Mesendoderm (in vitro differentiated cells): ENCODE measurements around the gene RAB6B.

Experiments used
- DNase-seq: peaks from one replicate; pipeline ENCODE4 v3.0.0; 2013
- H2AK5ac ChIP-seq: 2 replicates; pipeline ENCODE4 v1.6.1; 2013; ENCODE audit warnings: low read length, inconsistent platforms
- H2BK120ac ChIP-seq: 2 replicates; pipeline ENCODE4 v1.6.1; 2013; ENCODE audit warnings: low read depth, mild to moderate bottlenecking, low read length, moderate library complexity, mixed read lengths
- H2BK15ac ChIP-seq: replicated peaks from 2 replicates; pipeline ENCODE4 v1.6.1; 2013; ENCODE audit warnings: low read depth, mild to moderate bottlenecking, moderate library complexity
- H2BK5ac ChIP-seq: 2 replicates; pipeline ENCODE4 v1.6.1; 2013; ENCODE audit warnings: low read length, inconsistent platforms
- H3K18ac ChIP-seq: 2 replicates; pipeline ENCODE4 v1.6.1; 2013; ENCODE audit warnings: mild to moderate bottlenecking, low read length, mixed read lengths
- H3K23ac ChIP-seq: one replicate; pipeline ENCODE4 v1.6.1; 2013; ENCODE audit warnings: low read length
- H3K27ac ChIP-seq: 2 replicates; pipeline ENCODE4 v1.5.1; 2013; ENCODE audit warnings: low read depth, mild to moderate bottlenecking, inconsistent platforms, low read length, moderate library complexity
- H3K27me3 ChIP-seq: 2 replicates; pipeline ENCODE4 v1.6.1; 2013; ENCODE audit warnings: low read length, control low read depth, mild to moderate bottlenecking, inconsistent platforms; ENCODE audit not compliant: insufficient read depth, poor library complexity
- H3K36me3 ChIP-seq: 2 replicates; pipeline ENCODE4 v1.6.1; 2013; ENCODE audit warnings: low read length, inconsistent platforms; ENCODE audit not compliant: control insufficient read depth, insufficient read depth
- H3K4ac ChIP-seq: one replicate; pipeline ENCODE4 v1.6.1; 2013; ENCODE audit warnings: low read depth, mild to moderate bottlenecking, low read length, moderate library complexity
- H3K4me1 ChIP-seq: 2 replicates; pipeline ENCODE4 v1.6.1; 2013; ENCODE audit warnings: low read depth, low read length, inconsistent platforms; ENCODE audit not compliant: control insufficient read depth
- H3K4me2 ChIP-seq: 2 replicates; pipeline ENCODE4 v1.6.1; 2013; ENCODE audit warnings: low read length
- H3K4me3 ChIP-seq: 2 replicates; pipeline ENCODE4 v1.5.1; 2013; ENCODE audit warnings: mild to moderate bottlenecking, low read length
- H3K56ac ChIP-seq: one replicate; pipeline ENCODE4 v1.6.1; 2013; ENCODE audit warnings: low read length
- H3K79me1 ChIP-seq: 2 replicates; pipeline ENCODE4 v1.6.1; 2013; ENCODE audit warnings: low read length, inconsistent platforms
- H3K79me2 ChIP-seq: 2 replicates; pipeline ENCODE4 v1.6.1; 2013; ENCODE audit warnings: mild to moderate bottlenecking, low read length; ENCODE audit not compliant: control insufficient read depth, insufficient read depth
- H3K9ac ChIP-seq: 2 replicates; pipeline ENCODE4 v1.6.1; 2013; ENCODE audit warnings: low read length, inconsistent platforms
- H4K5ac ChIP-seq: one replicate; pipeline ENCODE4 v1.6.1; 2013; ENCODE audit warnings: low read length
- H4K8ac ChIP-seq: one replicate; pipeline ENCODE4 v1.6.1; 2013; ENCODE audit warnings: low read depth, mild to moderate bottlenecking, control low read depth, low read length, moderate library complexity
- WGBS: extraction: QIAGEN DNeasy Blood & Tissue Kit; methylation state at CpG from one replicate; pipeline ENCODE4 v1.1.7; 2013; ENCODE audit warnings: low lambda C conversion rate, missing lambda C conversion rate; ENCODE audit not compliant: insufficient coverage; ENCODE audit errors: extremely low coverage; 5-methylcytosine and 5-hydroxymethylcytosine counted together

RAB6B gene

GRCh38 chr3:133842158-133842557 is 53.5 kb downstream of the RAB6B start:
- H3K79me2 ChIP-seq: no peaks in the 10 kb centered on the region
- H3K27me3 ChIP-seq: no peaks in the 10 kb centered on the region
- no peak for DNase-seq
- no peak overlapping the region for H3K4me2 ChIP-seq
- H2BK15ac ChIP-seq: no peak overlapping the region
- H3K56ac ChIP-seq: no peak overlapping the region
- no peaks in the 10 kb centered on the region for H3K36me3 ChIP-seq
- H3K4me1 ChIP-seq: no peaks in the 10 kb centered on the region
- no peak overlapping the region for H3K18ac ChIP-seq
- H3K27ac ChIP-seq: no peak overlapping the region
- no peak overlapping the region for H3K4ac ChIP-seq
- H4K5ac ChIP-seq: no peak overlapping the region
- no peaks in the 10 kb centered on the region for H3K79me1 ChIP-seq
- H3K4me3 ChIP-seq: no peak overlapping the region
- WGBS: no CpG with 5 or more reads among the region's 4 CpGs
- no peak overlapping the region for H4K8ac ChIP-seq
- no peak overlapping the region for H2BK120ac ChIP-seq
- H3K23ac ChIP-seq: no peak overlapping the region
- no peak overlapping the region for H3K9ac ChIP-seq
- no peak overlapping the region for H2BK5ac ChIP-seq
- H2AK5ac ChIP-seq: no peak overlapping the region

- Histone ChIP-seq H3K36me3 (no peaks in the 10 kb centered on the region), H3K27me3 (no peaks in the 10 kb centered on the region), H3K4ac (no peak overlapping the region), H3K23ac (no peak overlapping the region), H3K27ac (no peak overlapping the region), H3K4me3 (no peak overlapping the region), H3K56ac (no peak overlapping the region), H4K8ac (no peak overlapping the region), H3K9ac (no peak overlapping the region), H3K18ac (no peak overlapping the region), H2BK120ac (no peak overlapping the region), H3K4me2 (no peak overlapping the region), H3K79me1 (no peaks in the 10 kb centered on the region), H4K5ac (no peak overlapping the region), H3K79me2 (no peaks in the 10 kb centered on the region), H2BK5ac (no peak overlapping the region), H2BK15ac (no peak overlapping the region), H2AK5ac (no peak overlapping the region), H3K4me1 (no peaks in the 10 kb centered on the region)
- WGBS: no CpG with 5 or more reads among the region's 8 CpGs
- no peak for DNase-seq
Measured at GRCh38 chr3:133841196-133841595, 54.5 kb downstream of the RAB6B start.

GRCh38 chr3:133840767-133841166 is 54.9 kb downstream of the RAB6B start:
- no peak overlapping the region for H3K4me3 ChIP-seq
- no CpG with 5 or more reads among the region's 6 CpGs for WGBS

GRCh38 chr3:133840055-133840737 is 55.5 kb downstream of the RAB6B start:
- Histone ChIP-seq H2BK15ac (no peak overlapping the region), H3K18ac (no peak overlapping the region), H3K4ac (no peak overlapping the region), H3K27ac (no peak overlapping the region), H3K4me2 (no peak overlapping the region), H4K5ac (no peak overlapping the region), H3K56ac (no peak overlapping the region), H3K27me3 (no peaks in the 10 kb centered on the region), H4K8ac (no peak overlapping the region), H3K23ac (no peak overlapping the region), H3K79me1 (no peaks in the 10 kb centered on the region), H2AK5ac (no peak overlapping the region), H3K4me3 (no peak overlapping the region), H3K79me2 (no peaks in the 10 kb centered on the region), H2BK5ac (no peak overlapping the region), H3K9ac (no peak overlapping the region), H2BK120ac (no peak overlapping the region), H3K4me1 (no peaks in the 10 kb centered on the region), H3K36me3 (no peaks in the 10 kb centered on the region)
- no peak for DNase-seq
- WGBS: no CpG with 5 or more reads among the region's 9 CpGs

More at GRCh38 chr3:133840767-133841166, 54.9 kb downstream of the RAB6B start:
- DNase-seq: no peak
- Histone ChIP-seq H2AK5ac (no peak overlapping the region), H4K8ac (no peak overlapping the region), H3K18ac (no peak overlapping the region), H3K36me3 (no peaks in the 10 kb centered on the region), H3K4me1 (no peaks in the 10 kb centered on the region), H2BK120ac (no peak overlapping the region), H2BK15ac (no peak overlapping the region), H3K79me1 (no peaks in the 10 kb centered on the region), H3K27me3 (no peaks in the 10 kb centered on the region), H4K5ac (no peak overlapping the region), H3K79me2 (no peaks in the 10 kb centered on the region), H3K23ac (no peak overlapping the region), H3K4ac (no peak overlapping the region), H3K9ac (no peak overlapping the region), H2BK5ac (no peak overlapping the region), H3K27ac (no peak overlapping the region), H3K56ac (no peak overlapping the region), H3K4me2 (no peak overlapping the region)

- H3K27me3 ChIP-seq: no peaks in the 10 kb centered on the region
- no peak overlapping the region for H4K8ac ChIP-seq
- H3K36me3 ChIP-seq: no peaks in the 10 kb centered on the region
- no peak overlapping the region for H2AK5ac ChIP-seq
- no peak overlapping the region for H4K5ac ChIP-seq
- no peak overlapping the region for H3K23ac ChIP-seq
- H3K18ac ChIP-seq: no peak overlapping the region
- H3K27ac ChIP-seq: no peak overlapping the region
- no peak overlapping the region for H3K56ac ChIP-seq
- H3K4me1 ChIP-seq: no peaks in the 10 kb centered on the region
- no peak overlapping the region for H2BK120ac ChIP-seq
- H3K4me3 ChIP-seq: no peak overlapping the region
- no peak overlapping the region for H3K4ac ChIP-seq
- H3K79me2 ChIP-seq: no peaks in the 10 kb centered on the region
- no peak for DNase-seq
- no peak overlapping the region for H2BK5ac ChIP-seq
- no peaks in the 10 kb centered on the region for H3K79me1 ChIP-seq
- H3K4me2 ChIP-seq: no peak overlapping the region
- no peak overlapping the region for H2BK15ac ChIP-seq
- no CpG with 5 or more reads among the region's 12 CpGs for WGBS
- no peak overlapping the region for H3K9ac ChIP-seq
Measured at GRCh38 chr3:133838916-133839800, 56.5 kb downstream of the RAB6B start.
